GM18867 (cell line): Measurements from ENCODE around the gene FAM222A.

Experiments
- ATAC-seq: cut with Tn5 transposase; IDR thresholded peaks from one replicate; pipeline ENCODE4 v1.9.1; 2021; ENCODE audit warnings: mild to moderate bottlenecking, moderate library complexity; ENCODE audit not compliant: unreplicated experiment

FAM222A gene

GRCh38 chr12:109724321-109724892 is 10.8 kb downstream of the FAM222A start:
- ATAC-seq, result no peak

GRCh38 chr12:109725321-109726105 is 11.9 kb downstream of the FAM222A start:
- no peak for ATAC-seq

- no peak for ATAC-seq
Observed at GRCh38 chr12:109726106-109726497, 12.5 kb downstream of the FAM222A start.

- no peak for ATAC-seq
Observed at GRCh38 chr12:109726511-109727038, 12.9 kb downstream of the FAM222A start.

GRCh38 chr12:109727039-109727723 is 13.6 kb downstream of the FAM222A start:
- no peak for ATAC-seq

- ATAC-seq, result no peak
Observed at GRCh38 chr12:109727746-109728726, 14.4 kb downstream of the FAM222A start.

- ATAC-seq, result no peak
Observed at GRCh38 chr12:109728921-109729320, 15.3 kb downstream of the FAM222A start.

GRCh38 chr12:109729371-109729781 is 15.8 kb downstream of the FAM222A start:
- ATAC-seq, result no peak

- no peak for ATAC-seq
Observed at GRCh38 chr12:109729801-109730200, 16.2 kb downstream of the FAM222A start.

- no peak for ATAC-seq
Observed at GRCh38 chr12:109730306-109731145, 16.9 kb downstream of the FAM222A start.

- ATAC-seq, result no peak
Observed at GRCh38 chr12:109731231-109731731, 17.7 kb downstream of the FAM222A start.

- no peak for ATAC-seq
Observed at GRCh38 chr12:109731806-109732205, 18.2 kb downstream of the FAM222A start.

GRCh38 chr12:109732321-109733305 is 19.0 kb downstream of the FAM222A start:
- no peak for ATAC-seq

GRCh38 chr12:109734219-109735000 is 20.8 kb downstream of the FAM222A start:
- no peak for ATAC-seq

- ATAC-seq, result no peak
Observed at GRCh38 chr12:109735051-109735521, 21.5 kb downstream of the FAM222A start.

- no peak for ATAC-seq
Observed at GRCh38 chr12:109735825-109736551, 22.4 kb downstream of the FAM222A start.
